ENCODE measurements around the gene HOXB2.
A peak's percentile ranks its signal among the peaks of the same experiment; 100 is the strongest.

HOXB2 gene

DNA sequence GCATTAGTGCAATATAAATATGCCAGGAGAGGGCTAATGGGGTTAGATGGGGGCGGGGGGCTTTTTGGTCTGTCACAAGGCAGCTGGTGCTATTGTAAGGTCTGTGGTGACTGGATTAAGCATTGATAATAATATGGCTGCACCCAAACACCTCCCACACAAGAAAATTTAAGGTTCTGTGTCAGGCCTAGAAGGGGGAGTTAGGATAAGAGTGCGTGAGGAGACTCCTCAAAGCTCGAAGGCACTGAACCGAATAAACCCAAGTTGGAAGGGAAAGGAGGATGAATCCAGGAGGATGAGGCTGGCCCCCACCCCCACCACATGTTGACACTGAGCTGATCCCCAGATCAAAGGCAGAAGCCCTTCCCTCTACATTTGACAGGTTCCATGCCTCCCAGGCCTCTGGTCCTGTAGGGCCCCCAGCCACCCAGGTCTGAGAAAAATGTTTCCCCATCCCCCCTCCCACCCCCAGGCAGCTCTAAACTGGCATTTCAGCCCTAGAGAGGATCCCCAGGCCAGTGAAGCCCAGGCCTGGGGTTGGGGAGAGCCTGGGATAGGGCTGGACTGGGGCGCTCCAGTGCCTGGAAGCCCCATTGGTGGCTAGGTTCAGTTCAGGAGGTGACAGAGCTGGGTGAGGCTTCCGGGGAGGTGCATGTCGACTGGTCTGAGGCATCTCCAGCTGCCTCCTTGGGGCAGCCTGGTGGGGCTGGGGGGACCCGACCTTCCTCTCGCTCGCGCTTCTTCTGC, 15.8 kb downstream of the HOXB2 start:
- no peaks in the 10 kb centered on the region for H3K36me3 Mint-ChIP-seq
- H3K27me3 Mint-ChIP-seq, result peaks cover 12% of the 10 kb centered on the region
- peaks cover 9% of the 10 kb centered on the region for H3K4me1 Mint-ChIP-seq
- no peak overlapping the region for H3K27ac Mint-ChIP-seq
- no peaks in the 10 kb centered on the region for H3K9me3 Mint-ChIP-seq
- no peak overlapping the region for H3K4me3 Mint-ChIP-seq

- Mint-ChIP-seq H3K36me3 (no peaks in the 10 kb centered on the region), H3K4me1 (peaks cover 9% of the 10 kb centered on the region), H3K27ac (no peak overlapping the region), H3K4me3 (peak overlapping the region; percentile 23), H3K9me3 (no peaks in the 10 kb centered on the region), H3K27me3 (peaks cover 12% of the 10 kb centered on the region)
Measured at GRCh38 chr17:48528153-48528935, 16.6 kb downstream of the HOXB2 start.

DNA sequence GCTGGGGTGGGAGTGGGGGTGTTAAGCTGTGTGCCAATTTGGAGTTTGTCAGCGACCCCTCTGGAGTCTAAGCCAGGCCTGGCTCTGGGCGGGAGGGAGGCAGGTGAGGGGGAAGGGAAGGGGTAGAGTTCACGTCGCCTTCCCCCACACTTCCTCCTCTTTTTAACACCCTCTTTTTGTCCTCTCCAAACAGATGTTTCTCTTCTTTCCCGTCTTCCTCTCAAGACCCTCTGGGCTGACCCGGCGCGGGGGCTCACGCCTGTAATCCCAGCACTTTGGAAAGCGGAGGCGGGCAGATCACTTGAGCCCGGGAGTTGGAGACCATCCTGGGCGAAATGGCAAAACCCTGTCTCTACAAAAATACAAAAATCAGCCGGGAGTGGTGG, 17.4 kb downstream of the HOXB2 start:
- no peaks in the 10 kb centered on the region for H3K9me3 Mint-ChIP-seq
- H3K4me1 Mint-ChIP-seq, result peaks cover 9% of the 10 kb centered on the region
- H3K36me3 Mint-ChIP-seq, result no peaks in the 10 kb centered on the region
- peaks cover 16% of the 10 kb centered on the region for H3K27me3 Mint-ChIP-seq
- peak overlapping the region; percentile 64 for H3K4me3 Mint-ChIP-seq
- no peak overlapping the region for H3K27ac Mint-ChIP-seq

- Mint-ChIP-seq H3K27me3 (peaks cover 16% of the 10 kb centered on the region), H3K36me3 (no peaks in the 10 kb centered on the region)
Measured at GRCh38 chr17:48526608-48527546, 18.0 kb downstream of the HOXB2 start.

DNA sequence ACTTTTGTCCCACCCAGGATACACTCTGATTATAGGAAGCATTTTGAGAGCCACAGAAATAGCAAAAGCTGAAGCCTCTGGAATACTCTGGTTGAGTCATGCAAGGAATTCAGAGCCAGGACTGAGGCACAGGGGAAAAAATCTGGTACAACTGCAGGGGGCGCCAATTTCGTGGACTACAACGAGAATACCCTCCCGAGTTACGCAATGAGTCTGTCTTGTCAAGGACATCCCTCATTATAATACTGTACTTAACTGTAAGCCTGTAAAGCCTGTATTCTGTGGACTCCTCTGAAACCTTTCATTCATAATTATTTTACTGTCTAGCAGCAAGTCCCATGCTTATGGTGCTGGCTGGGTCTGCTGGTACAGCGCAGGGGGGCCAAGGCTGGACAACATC, 21.9 kb downstream of the HOXB2 start:
- peaks cover 9% of the 10 kb centered on the region for H3K4me1 Mint-ChIP-seq
- H3K9me3 Mint-ChIP-seq, result no peaks in the 10 kb centered on the region
- no peak overlapping the region for H3K4me3 Mint-ChIP-seq
- H3K36me3 Mint-ChIP-seq, result no peaks in the 10 kb centered on the region
- peak overlapping the region; percentile 10 for H3K27ac Mint-ChIP-seq
- peaks cover 18% of the 10 kb centered on the region for H3K27me3 Mint-ChIP-seq

More at GRCh38 chr17:48526608-48527546, 18.0 kb downstream of the HOXB2 start:
- H3K4me1 Mint-ChIP-seq, result peaks cover 9% of the 10 kb centered on the region
- H3K9me3 Mint-ChIP-seq, result no peaks in the 10 kb centered on the region
- peak overlapping the region; percentile 5 for H3K4me3 Mint-ChIP-seq
- no peak overlapping the region for H3K27ac Mint-ChIP-seq

DNA sequence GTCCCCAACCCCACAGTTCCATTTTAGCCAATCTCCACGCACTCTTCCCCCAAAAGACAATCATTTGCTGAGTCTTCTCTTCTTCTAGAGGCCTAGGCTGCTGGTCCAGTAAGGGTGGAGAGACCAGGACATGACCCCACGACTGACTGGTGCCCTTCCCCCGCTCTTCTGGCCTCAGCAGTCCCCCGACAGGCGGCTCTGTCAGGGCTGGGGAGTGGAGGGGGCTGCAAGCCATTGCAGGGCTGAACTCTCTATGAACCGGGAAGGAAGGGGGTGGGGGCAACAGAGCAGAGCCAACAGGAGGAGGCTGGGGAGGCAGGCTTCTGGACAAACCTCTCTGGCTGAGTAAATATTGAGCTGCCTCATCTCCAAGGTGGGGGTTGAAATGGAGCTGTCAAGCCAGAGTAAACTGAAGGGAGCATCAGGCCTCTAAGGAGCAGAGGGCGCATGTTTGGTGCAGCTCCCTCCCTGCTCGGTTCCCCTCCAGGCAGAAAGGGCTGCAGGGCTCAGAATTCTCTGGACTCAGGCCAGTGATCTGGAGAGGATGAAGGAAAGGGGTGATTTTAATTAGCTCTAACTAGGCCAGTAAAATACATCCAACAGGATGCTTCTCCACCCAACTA, 22.8 kb downstream of the HOXB2 start:
- Mint-ChIP-seq H3K27ac (no peak overlapping the region), H3K4me3 (no peak overlapping the region), H3K4me1 (peaks cover 9% of the 10 kb centered on the region), H3K36me3 (no peaks in the 10 kb centered on the region), H3K9me3 (no peaks in the 10 kb centered on the region), H3K27me3 (peaks cover 16% of the 10 kb centered on the region)

DNA sequence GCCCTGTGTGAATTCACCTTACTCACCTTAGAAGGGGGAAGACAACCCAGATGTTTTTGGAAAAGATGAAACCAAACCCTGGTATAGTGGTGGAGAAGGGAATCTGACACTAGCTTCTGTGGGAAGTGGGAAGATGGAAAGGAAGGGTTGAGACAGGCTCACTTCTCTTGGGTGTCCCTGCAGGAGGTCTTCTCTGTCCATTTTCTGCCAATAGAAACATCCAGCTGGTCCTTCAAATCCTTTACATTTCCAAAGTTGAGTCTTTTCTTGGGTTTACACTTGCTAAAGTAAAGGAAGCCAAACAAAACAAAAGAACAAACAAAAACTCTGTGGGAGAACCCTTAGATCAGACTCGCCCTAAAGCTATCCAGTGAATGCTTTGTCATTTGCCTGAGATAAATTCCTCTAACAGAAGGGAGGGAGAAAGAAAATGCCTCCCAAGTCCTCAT, 24.3 kb downstream of the HOXB2 start:
- H3K9me3 Mint-ChIP-seq, result no peaks in the 10 kb centered on the region
- H3K27ac Mint-ChIP-seq, result no peak overlapping the region
- peaks cover 13% of the 10 kb centered on the region for H3K27me3 Mint-ChIP-seq
- no peak overlapping the region for H3K4me3 Mint-ChIP-seq
- H3K36me3 Mint-ChIP-seq, result no peaks in the 10 kb centered on the region
- H3K4me1 Mint-ChIP-seq, result peaks cover under 1% of the 10 kb centered on the region

GRCh38 chr17:48519427-48519826, 25.5 kb downstream of the HOXB2 start:
- Mint-ChIP-seq H3K4me3 (no peak overlapping the region), H3K36me3 (no peaks in the 10 kb centered on the region), H3K4me1 (peaks cover 2% of the 10 kb centered on the region), H3K27me3 (peaks cover 9% of the 10 kb centered on the region), H3K27ac (no peak overlapping the region), H3K9me3 (no peaks in the 10 kb centered on the region)

DNA sequence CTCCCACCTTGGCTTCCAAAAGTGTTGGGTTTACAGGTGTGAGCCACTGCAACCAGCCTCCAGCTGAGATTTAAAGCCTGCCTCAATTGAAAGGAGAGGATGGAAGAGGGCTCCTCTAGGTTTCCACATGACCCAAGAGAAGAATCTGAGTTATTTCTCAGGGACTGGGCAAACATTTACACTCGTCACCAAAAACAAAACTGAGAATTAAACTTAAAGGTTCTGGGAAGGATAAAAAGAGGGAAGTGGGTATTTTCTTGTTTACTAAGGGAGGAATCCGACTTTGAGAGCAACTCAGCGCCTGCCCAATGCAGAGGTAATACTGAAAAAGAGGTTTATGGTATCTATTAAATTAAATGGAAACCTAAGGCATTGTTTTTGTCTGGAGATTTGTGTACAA, 27.4 kb downstream of the HOXB2 start:
- Mint-ChIP-seq H3K4me3 (no peak overlapping the region), H3K4me1 (peaks cover 20% of the 10 kb centered on the region), H3K27ac (peak overlapping the region; percentile 6), H3K27me3 (peaks cover 3% of the 10 kb centered on the region), H3K36me3 (peaks cover 3% of the 10 kb centered on the region), H3K9me3 (no peaks in the 10 kb centered on the region)

DNA sequence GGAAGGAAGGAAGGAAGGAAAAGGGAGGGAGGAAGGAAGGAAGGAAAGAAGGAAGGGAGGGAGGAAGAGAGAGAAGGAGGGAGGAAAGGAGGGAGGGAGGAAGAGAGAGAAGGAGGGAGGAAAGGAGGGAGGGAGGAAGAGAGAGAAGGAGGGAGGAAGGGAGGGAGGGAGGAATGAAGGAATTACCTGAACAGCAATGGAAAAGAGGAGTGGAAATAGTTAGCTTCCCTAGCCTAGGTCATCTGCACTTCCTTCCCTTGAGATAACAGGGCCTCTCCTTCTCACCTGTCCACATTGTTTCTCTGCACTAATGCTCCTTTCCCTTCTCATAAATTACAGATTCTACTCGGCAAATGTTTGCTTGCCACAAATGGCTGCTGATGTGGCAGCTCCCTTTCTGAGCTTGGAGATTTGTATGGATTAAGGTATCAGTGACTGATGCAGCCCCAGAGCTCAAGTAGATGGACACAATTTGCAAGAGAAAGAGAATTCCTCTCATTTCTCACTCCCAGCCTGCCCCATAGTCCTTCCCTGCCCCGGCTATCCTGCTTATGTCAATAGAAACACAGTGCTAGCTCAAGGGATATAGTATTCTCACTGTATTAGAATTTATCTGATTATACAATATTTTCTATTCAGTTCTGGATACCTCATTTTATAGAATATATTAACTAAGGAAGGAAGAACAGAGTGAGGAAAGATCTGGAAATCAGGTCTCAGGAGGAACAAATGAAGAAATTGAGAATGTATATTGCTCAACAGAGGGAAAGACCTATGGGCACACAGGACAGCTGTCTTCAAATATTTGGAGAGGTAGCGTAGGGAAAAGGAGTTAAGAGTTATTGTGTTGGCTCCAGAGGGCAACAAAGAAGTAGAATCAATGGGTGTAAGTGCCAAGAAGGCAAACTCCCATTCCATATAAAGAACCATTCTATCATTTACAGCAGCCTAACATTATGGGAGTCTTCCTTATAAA, 28.7 kb downstream of the HOXB2 start:
- Mint-ChIP-seq H3K9me3 (no peaks in the 10 kb centered on the region), H3K4me3 (no peak overlapping the region), H3K36me3 (peaks cover 5% of the 10 kb centered on the region), H3K4me1 (peaks cover 29% of the 10 kb centered on the region), H3K27ac (no peak overlapping the region), H3K27me3 (peaks cover 3% of the 10 kb centered on the region)

DNA sequence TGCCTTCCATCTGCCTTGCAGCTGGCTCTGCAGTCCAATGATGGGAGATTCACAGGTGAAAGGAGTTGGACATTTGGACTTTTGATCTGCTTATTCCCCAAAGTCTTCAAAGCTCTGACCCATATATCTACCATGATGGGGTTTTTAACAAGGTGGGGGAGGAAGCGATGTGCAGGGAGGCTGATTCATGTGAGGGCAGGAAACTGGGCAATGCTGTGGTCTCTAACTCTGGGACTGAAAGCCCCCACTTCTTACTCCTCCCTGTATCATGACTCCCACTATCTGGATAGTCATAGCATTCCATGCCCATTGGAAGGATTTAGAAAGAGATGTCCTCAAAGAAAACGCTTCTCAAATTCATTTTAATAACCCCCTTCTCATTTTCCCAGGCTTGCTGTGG, 30.4 kb downstream of the HOXB2 start:
- Mint-ChIP-seq H3K36me3 (peaks cover 5% of the 10 kb centered on the region), H3K27ac (no peak overlapping the region), H3K4me1 (peaks cover 40% of the 10 kb centered on the region), H3K9me3 (no peaks in the 10 kb centered on the region), H3K27me3 (peaks cover 1% of the 10 kb centered on the region), H3K4me3 (no peak overlapping the region)

DNA sequence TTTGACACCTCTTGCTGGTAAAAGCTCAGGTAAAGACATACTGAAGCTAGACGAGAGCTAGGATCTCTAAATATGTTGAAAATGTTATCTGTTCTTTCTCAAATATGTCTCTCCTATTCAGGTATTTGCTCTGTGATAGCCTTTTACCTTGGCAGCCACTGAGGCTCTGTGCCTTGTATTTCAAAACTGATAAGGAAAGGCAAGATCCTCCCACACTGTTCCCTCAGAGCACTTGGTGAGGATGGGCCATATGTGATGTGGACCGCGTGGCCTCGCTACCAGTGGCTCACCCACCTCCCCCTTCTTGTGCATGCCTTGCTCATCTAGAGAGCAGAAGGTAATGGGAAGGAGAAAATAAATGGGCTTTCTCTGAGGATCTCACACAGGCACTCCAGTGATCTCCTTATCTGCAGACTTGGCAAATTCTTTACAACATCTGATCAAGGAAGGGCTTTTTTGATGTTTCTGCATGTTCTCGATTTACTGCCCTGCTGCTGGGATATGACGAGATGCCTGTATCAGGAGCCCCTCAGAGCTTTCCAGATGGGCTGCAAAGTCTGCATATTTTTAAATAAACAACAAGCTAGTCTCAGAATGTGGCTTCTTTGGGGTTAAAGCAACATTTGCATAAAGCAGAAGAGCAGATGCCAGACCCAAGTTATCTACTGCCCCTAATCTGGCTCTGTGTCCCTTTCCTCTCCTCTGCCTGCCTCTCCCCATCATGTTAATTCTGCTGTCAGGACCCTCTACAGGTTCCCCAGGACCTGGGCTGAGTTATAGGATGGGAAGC, 31.0 kb downstream of the HOXB2 start:
- Mint-ChIP-seq H3K4me3 (peak overlapping the region; percentile 81), H3K27me3 (peaks cover 1% of the 10 kb centered on the region), H3K4me1 (peaks cover 40% of the 10 kb centered on the region), H3K36me3 (peaks cover 5% of the 10 kb centered on the region), H3K27ac (no peak overlapping the region), H3K9me3 (no peaks in the 10 kb centered on the region)

GRCh38 chr17:48513097-48513496, 31.8 kb downstream of the HOXB2 start:
- Mint-ChIP-seq H3K4me1 (peaks cover 40% of the 10 kb centered on the region), H3K4me3 (peak overlapping the region; percentile 81), H3K9me3 (no peaks in the 10 kb centered on the region), H3K27ac (peak overlapping the region; percentile 61), H3K27me3 (peaks cover 1% of the 10 kb centered on the region), H3K36me3 (peaks cover 5% of the 10 kb centered on the region)

All from activated naive CD4-positive, alpha-beta T cell treated with anti-CD3 and anti-CD28 coated beads, Interleukin-2, amount 50 U/mL, for 24 hours (primary cell).